Measurements from ENCODE around the gene NCOA5. TPM values are rescaled to one million over a fixed set of nuclear protein-coding genes. Genes with fewer than 3 reads are reported as not detected.

NCOA5 gene
- total RNA-seq, 1 experiment from 2014 or later, result 34.4 TPM

GRCh38 chr20:46060975-46061374 is 28.8 kb downstream of the NCOA5 start:
- Mint-ChIP-seq H3K4me1 (ENCODE audit: low read depth, unreplicated experiment) (no peaks in the 10 kb centered on the region), H3K36me3 (ENCODE audit: insufficient read depth, unreplicated experiment) (peaks cover 46% of the 10 kb centered on the region), H3K27ac (ENCODE audit: unreplicated experiment) (no peak overlapping the region), H3K27me3 (ENCODE audit: unreplicated experiment) (peaks cover 3% of the 10 kb centered on the region), H3K9me3 (ENCODE audit: low read depth, unreplicated experiment) (no peaks in the 10 kb centered on the region), H3K4me3 (ENCODE audit: low read depth, unreplicated experiment) (no peak overlapping the region)
- DNase-seq, result no peak
- BruUV-seq (replicated peaks), result no TSS peak
- CTCF ChIA-PET, result interaction anchor here (0.7 kb wide), 1 partner anchor 138 kb away, joined by 3 read pairs; no protein-coding TSS in a partner anchor
- intact Hi-C loops (cut with micrococcal nuclease; ENCODE audit: unreplicated experiment), result no loop called here
- TF ChIP-seq CTCF (IDR thresholded peaks at IDR 0.05; ENCODE audit: unreplicated experiment), result no peak

GRCh38 chr20:46060301-46060881 is 29.4 kb downstream of the NCOA5 start:
- BruUV-seq (replicated peaks), result no TSS peak
- Mint-ChIP-seq H3K9me3 (ENCODE audit: low read depth, unreplicated experiment) (no peaks in the 10 kb centered on the region), H3K27ac (ENCODE audit: unreplicated experiment) (no peak overlapping the region), H3K4me3 (ENCODE audit: low read depth, unreplicated experiment) (no peak overlapping the region), H3K4me1 (ENCODE audit: low read depth, unreplicated experiment) (no peaks in the 10 kb centered on the region), H3K27me3 (ENCODE audit: unreplicated experiment) (peaks cover 9% of the 10 kb centered on the region), H3K36me3 (ENCODE audit: insufficient read depth, unreplicated experiment) (peaks cover 41% of the 10 kb centered on the region)
- no peak for DNase-seq
- CTCF ChIA-PET, result no interaction called here
- TF ChIP-seq CTCF (IDR thresholded peaks at IDR 0.05; ENCODE audit: unreplicated experiment), result no peak
- intact Hi-C loops (cut with micrococcal nuclease; ENCODE audit: unreplicated experiment), result no loop called here

GRCh38 chr20:46058599-46059281 is 31.0 kb downstream of the NCOA5 start:
- TF ChIP-seq CTCF (IDR thresholded peaks at IDR 0.05; ENCODE audit: unreplicated experiment), result no peak
- no peaks in the 10 kb centered on the region for H3K9me3 Mint-ChIP-seq (ENCODE audit: low read depth, unreplicated experiment)
- H3K4me1 Mint-ChIP-seq (ENCODE audit: low read depth, unreplicated experiment), result no peaks in the 10 kb centered on the region
- intact Hi-C loops (cut with micrococcal nuclease; ENCODE audit: unreplicated experiment), result no loop called here
- CTCF ChIA-PET, result interaction anchor here (0.8 to 1.7 kb wide), 2 partner anchors 16 to 35 kb away, joined by 4 read pairs; no protein-coding TSS in a partner anchor
- peaks cover 26% of the 10 kb centered on the region for H3K27me3 Mint-ChIP-seq (ENCODE audit: unreplicated experiment)
- no peak overlapping the region for H3K27ac Mint-ChIP-seq (ENCODE audit: unreplicated experiment)
- BruUV-seq (replicated peaks), result no TSS peak
- DNase-seq, result no peak
- H3K4me3 Mint-ChIP-seq (ENCODE audit: low read depth, unreplicated experiment), result no peak overlapping the region
- peaks cover 25% of the 10 kb centered on the region for H3K36me3 Mint-ChIP-seq (ENCODE audit: insufficient read depth, unreplicated experiment)

GRCh38 chr20:46057856-46058598 is 31.7 kb downstream of the NCOA5 start:
- no peak overlapping the region for H3K4me3 Mint-ChIP-seq (ENCODE audit: low read depth, unreplicated experiment)
- CTCF ChIA-PET, result interaction anchor here (0.8 to 1.7 kb wide), 2 partner anchors 15 to 34 kb away, joined by 4 read pairs; no protein-coding TSS in a partner anchor
- no peaks in the 10 kb centered on the region for H3K9me3 Mint-ChIP-seq (ENCODE audit: low read depth, unreplicated experiment)
- TF ChIP-seq CTCF (IDR thresholded peaks at IDR 0.05; ENCODE audit: unreplicated experiment), result no peak
- no peak for DNase-seq
- peaks cover 20% of the 10 kb centered on the region for H3K36me3 Mint-ChIP-seq (ENCODE audit: insufficient read depth, unreplicated experiment)
- no TSS peak for BruUV-seq (replicated peaks)
- intact Hi-C loops (cut with micrococcal nuclease; ENCODE audit: unreplicated experiment), result no loop called here
- H3K4me1 Mint-ChIP-seq (ENCODE audit: low read depth, unreplicated experiment), result no peaks in the 10 kb centered on the region
- H3K27ac Mint-ChIP-seq (ENCODE audit: unreplicated experiment), result no peak overlapping the region
- peaks cover 33% of the 10 kb centered on the region for H3K27me3 Mint-ChIP-seq (ENCODE audit: unreplicated experiment)

All from Calu3 (cell line).